ENCODE measurements around the gene TAF3. TPM values are rescaled to one million over a fixed set of nuclear protein-coding genes. Genes with fewer than 3 reads are reported as not detected.

The TAF3 gene
- total RNA-seq, 2 donors from 2014 or later, result 7.2 to 8.2 TPM

DNA sequence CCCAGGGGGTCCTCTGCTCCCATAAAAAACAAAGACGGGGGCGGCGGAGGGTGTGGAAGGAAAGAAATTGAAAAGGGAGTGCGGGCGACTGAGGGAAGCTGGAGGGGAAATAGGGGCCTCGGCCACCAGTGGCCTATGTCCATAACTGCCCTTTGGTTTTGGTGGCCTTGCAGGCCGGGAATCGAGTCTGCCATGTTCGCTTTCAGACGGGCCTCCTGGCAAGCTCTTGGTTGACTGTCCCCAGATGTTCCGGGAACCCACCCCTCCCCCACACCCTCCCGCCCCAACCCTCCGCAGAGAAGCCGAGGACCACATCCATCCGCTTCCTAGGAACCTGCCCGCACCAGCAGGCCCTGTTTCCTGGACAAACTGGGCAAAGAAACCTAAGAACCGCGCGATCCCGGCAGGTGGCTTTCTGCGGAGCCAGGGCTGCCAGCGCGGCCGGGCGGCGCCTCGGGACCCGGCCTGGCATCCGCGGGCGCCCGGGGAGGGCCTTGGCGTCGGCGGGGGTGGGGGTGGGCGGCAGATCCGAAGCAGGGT lies 216.2 kb downstream of the TAF3 start:
- Histone ChIP-seq H3K27ac (no peak overlapping the region), H3K9me3 (no peaks in the 10 kb centered on the region), H3K4me1 (ENCODE audit: control insufficient read depth in 1 of 2, low read depth in 2 of 2) (peaks cover 7 to 24% of the 10 kb centered on the region in 2 donors), H3K36me3 (no peaks in the 10 kb centered on the region), H3K27me3 (replicated peaks; ENCODE audit: insufficient read depth) (peaks cover 33% of the 10 kb centered on the region), H3K4me3 (peak overlapping the region; percentile 52)
- ATAC-seq (ENCODE audit: insufficient number of reproducible peaks, low FRiP score, low read depth), result no peak
- DNase-seq (ENCODE audit: low spot score), result no peak
- TF ChIP-seq, protein P1, sequence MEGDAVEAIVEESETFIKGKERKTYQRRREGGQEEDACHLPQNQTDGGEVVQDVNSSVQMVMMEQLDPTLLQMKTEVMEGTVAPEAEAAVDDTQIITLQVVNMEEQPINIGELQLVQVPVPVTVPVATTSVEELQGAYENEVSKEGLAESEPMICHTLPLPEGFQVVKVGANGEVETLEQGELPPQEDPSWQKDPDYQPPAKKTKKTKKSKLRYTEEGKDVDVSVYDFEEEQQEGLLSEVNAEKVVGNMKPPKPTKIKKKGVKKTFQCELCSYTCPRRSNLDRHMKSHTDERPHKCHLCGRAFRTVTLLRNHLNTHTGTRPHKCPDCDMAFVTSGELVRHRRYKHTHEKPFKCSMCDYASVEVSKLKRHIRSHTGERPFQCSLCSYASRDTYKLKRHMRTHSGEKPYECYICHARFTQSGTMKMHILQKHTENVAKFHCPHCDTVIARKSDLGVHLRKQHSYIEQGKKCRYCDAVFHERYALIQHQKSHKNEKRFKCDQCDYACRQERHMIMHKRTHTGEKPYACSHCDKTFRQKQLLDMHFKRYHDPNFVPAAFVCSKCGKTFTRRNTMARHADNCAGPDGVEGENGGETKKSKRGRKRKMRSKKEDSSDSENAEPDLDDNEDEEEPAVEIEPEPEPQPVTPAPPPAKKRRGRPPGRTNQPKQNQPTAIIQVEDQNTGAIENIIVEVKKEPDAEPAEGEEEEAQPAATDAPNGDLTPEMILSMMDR (IDR thresholded peaks at IDR 0.05), result no peak

DNA sequence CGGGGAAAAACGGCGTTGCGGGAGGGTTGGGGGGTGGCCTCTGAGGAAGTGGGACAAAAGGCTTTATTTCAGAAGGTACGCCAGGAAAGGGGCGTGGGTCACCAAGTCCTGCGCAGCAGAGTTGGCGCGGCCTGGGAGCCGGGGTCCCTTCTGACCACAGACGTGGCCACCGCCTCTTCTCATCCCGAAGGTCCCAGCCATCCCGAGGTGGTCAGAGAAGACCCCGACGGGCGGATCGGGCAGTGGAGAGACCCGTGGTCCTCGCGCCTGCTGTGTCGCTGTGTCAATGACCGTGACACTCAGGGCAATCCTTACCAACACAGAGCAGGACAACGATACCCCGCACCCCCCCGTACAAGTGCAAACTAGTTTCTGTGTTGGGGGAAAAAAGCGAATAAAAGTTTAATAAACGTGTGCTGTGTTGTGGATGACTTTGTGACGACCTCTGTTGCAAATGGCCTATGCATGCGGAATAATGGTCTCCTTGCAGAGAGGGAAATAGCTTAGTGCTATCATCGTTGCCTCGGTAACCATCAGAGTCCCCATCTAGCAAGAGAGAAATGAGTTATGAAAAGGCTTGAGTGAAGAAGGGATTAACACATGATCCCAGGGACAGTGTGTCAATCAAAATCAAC lies 216.8 kb downstream of the TAF3 start:
- TF ChIP-seq, protein P1 (IDR thresholded peaks at IDR 0.05), result no peak
- Histone ChIP-seq H3K27me3 (replicated peaks; ENCODE audit: insufficient read depth) (peaks cover 39% of the 10 kb centered on the region), H3K9me3 (no peaks in the 10 kb centered on the region), H3K36me3 (no peaks in the 10 kb centered on the region), H3K4me3 (peak overlapping the region; percentile 52), H3K4me1 (ENCODE audit: control insufficient read depth in 1 of 2, low read depth in 2 of 2) (peaks cover 7 to 24% of the 10 kb centered on the region in 2 donors), H3K27ac (no peak overlapping the region)
- DNase-seq (ENCODE audit: low spot score), result no peak
- ATAC-seq (ENCODE audit: insufficient number of reproducible peaks, low FRiP score, low read depth), result no peak

DNA sequence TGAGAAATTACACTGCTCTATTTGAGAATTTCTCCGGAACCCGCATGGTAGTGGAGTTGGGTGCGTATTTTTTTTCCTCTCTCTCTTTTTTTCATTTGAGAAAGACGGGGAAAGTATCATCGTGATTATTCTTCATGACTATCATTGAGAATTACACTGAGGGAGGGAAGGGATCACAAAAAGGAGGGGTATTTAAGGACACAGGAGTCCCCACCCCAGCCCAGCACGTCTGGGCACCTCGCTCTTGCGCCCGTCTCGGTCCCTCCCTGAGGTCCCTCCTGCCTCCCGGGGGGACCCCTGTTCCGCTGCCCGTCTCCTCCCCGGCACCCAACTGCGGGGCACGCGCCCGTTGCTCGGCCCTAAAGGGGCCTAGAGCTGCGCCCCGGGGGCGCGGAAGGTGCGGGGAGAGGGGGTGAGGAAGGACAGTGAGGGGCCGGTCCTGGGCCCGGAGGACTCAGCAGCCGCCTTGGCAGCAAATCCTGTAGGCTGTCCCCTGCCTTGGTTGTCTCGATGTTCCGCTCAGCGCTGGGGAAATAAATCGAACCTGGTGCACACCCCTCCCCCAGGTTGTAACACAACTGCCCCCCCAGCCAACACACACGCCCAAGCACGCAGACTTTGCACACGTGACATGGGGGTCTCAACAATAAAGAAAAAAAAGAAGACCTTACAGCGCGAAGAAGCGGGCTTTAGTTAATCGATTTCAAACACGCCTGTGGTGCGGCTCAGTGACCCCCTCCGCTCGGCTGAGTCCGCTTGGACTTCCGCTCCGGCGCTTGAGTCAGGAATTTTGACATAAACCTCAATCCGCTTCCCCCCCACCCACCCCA lies 217.6 kb downstream of the TAF3 start:
- H3K27me3 ChIP-seq (replicated peaks; ENCODE audit: insufficient read depth), result peaks cover 47% of the 10 kb centered on the region
- no peaks in the 10 kb centered on the region for H3K36me3 ChIP-seq
- no peak for ATAC-seq (ENCODE audit: insufficient number of reproducible peaks, low FRiP score, low read depth)
- H3K27ac ChIP-seq, result no peak overlapping the region
- TF ChIP-seq, protein P1 (IDR thresholded peaks at IDR 0.05), result no peak
- H3K9me3 ChIP-seq, result no peaks in the 10 kb centered on the region
- H3K4me3 ChIP-seq, result no peak overlapping the region
- DNase-seq (ENCODE audit: low spot score), result no peak
- peaks cover 7 to 24% of the 10 kb centered on the region in 2 donors for H3K4me1 ChIP-seq (ENCODE audit: control insufficient read depth in 1 of 2, low read depth in 2 of 2)

DNA sequence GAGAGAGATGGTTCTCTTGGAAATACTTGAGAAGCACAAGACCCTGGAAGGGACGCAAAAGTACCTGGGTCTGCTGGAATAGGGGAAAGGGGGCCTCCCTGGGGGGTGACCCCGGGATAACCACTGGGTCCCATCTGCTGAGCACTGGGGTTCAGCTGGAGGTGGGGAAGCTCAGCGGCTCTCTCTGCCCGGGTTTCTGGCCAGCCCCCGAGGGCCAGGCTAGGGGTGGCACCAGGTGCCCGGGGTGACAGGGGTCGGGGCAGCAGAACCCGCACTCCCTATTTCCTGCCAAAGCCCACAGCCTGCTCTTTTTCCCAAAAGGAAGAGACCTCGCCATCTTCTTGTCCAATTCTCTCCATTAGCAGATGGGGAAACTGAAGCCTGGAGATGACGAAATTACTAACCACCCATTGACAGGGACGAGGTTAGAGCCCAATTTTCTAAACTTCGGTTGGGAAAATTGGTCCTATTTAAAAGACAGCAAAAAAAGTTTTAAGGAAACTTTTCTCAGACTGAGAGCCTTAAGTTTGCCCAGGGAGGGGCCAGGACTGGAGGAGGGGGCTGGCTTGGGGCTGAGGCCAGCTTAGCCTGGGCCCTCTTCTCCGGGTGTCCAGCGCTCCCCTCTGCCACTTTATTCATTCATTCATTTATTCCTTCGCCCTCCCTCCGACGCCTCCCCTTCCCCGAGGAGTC lies 218.3 kb downstream of the TAF3 start:
- TF ChIP-seq, protein P1 (IDR thresholded peaks at IDR 0.05), result no peak
- no peak for ATAC-seq (ENCODE audit: insufficient number of reproducible peaks, low FRiP score, low read depth)

More for the DNA sequence above, 218.3 kb downstream of the TAF3 start:
- H3K27ac ChIP-seq, result no peak overlapping the region
- H3K9me3 ChIP-seq, result no peaks in the 10 kb centered on the region
- H3K36me3 ChIP-seq, result no peaks in the 10 kb centered on the region
- peaks cover 7 to 24% of the 10 kb centered on the region in 2 donors for H3K4me1 ChIP-seq (ENCODE audit: control insufficient read depth in 1 of 2, low read depth in 2 of 2)
- H3K4me3 ChIP-seq, result no peak overlapping the region
- peaks cover 47% of the 10 kb centered on the region for H3K27me3 ChIP-seq (replicated peaks; ENCODE audit: insufficient read depth)
- no peak for DNase-seq (ENCODE audit: low spot score)
